HG03565 (cell line): ENCODE results near the gene PLEKHB1.

ENCODE experiments used
- ATAC-seq: cut with Tn5 transposase; IDR thresholded peaks from one replicate; pipeline ENCODE4 v1.9.1; 2021; ENCODE audit warnings: mild to moderate bottlenecking, moderate library complexity; ENCODE audit not compliant: unreplicated experiment

Gene PLEKHB1

GRCh38 chr11:73648121-73648520, 1.7 kb downstream of the PLEKHB1 start:
- ATAC-seq = no peak

- ATAC-seq = no peak
Observed at GRCh38 chr11:73648571-73649046, 2.2 kb downstream of the PLEKHB1 start.

GRCh38 chr11:73649206-73649605, 2.8 kb downstream of the PLEKHB1 start:
- no peak for ATAC-seq

GRCh38 chr11:73650400-73650799, 4.0 kb downstream of the PLEKHB1 start:
- no peak for ATAC-seq

GRCh38 chr11:73651252-73651651, 4.9 kb downstream of the PLEKHB1 start:
- no peak for ATAC-seq

- no peak for ATAC-seq
Observed at GRCh38 chr11:73651661-73652045, 5.3 kb downstream of the PLEKHB1 start.

- no peak for ATAC-seq
Observed at GRCh38 chr11:73652046-73652730, 5.8 kb downstream of the PLEKHB1 start.

GRCh38 chr11:73652856-73653559, 6.6 kb downstream of the PLEKHB1 start:
- ATAC-seq = no peak

- ATAC-seq = no peak
Observed at GRCh38 chr11:73653996-73654395, 7.6 kb downstream of the PLEKHB1 start.

GRCh38 chr11:73654482-73655021, 8.2 kb downstream of the PLEKHB1 start:
- no peak for ATAC-seq

GRCh38 chr11:73655686-73656085, 9.3 kb downstream of the PLEKHB1 start:
- no peak for ATAC-seq

- ATAC-seq = no peak
Observed at GRCh38 chr11:73656985-73657384, 10.6 kb downstream of the PLEKHB1 start.

- no peak for ATAC-seq
Observed at GRCh38 chr11:73659961-73660360, 13.6 kb downstream of the PLEKHB1 start.

- no peak for ATAC-seq
Observed at GRCh38 chr11:73660497-73661034, 14.2 kb downstream of the PLEKHB1 start.

- ATAC-seq = no peak
Observed at GRCh38 chr11:73661035-73661628, 14.8 kb downstream of the PLEKHB1 start.

GRCh38 chr11:73662445-73663157, 16.2 kb downstream of the PLEKHB1 start:
- no peak for ATAC-seq

GRCh38 chr11:73663604-73664495, 17.5 kb downstream of the PLEKHB1 start:
- no peak for ATAC-seq

GRCh38 chr11:73664877-73665276, 18.5 kb downstream of the PLEKHB1 start:
- ATAC-seq = no peak

GRCh38 chr11:73667891-73668290, 21.5 kb downstream of the PLEKHB1 start:
- no peak for ATAC-seq

GRCh38 chr11:73670808-73671207, 24.4 kb downstream of the PLEKHB1 start:
- no peak for ATAC-seq
